Upper lobe of left lung (tissue), 6 donors: ENCODE measurements around the gene PSORS1C2. TPM values are rescaled to one million over a fixed set of nuclear protein-coding genes. Genes with fewer than 3 reads are reported as not detected.

Experiments
- ATAC-seq, 2 donors: fragments of 200-7000 bp; cut with Tn5 transposase; one replicate each; pipeline ENCODE4 v1.9.1; 2022; ENCODE audit warnings: mild to moderate bottlenecking in 2 of 2, moderate library complexity in 2 of 2; ENCODE audit not compliant: low FRiP score in 2 of 2
- DNase-seq, 2 donors: peaks; one replicate each; pipeline ENCODE4 v3.0.0-alpha.2; 2019 to 2020
- H3K27ac ChIP-seq, 4 donors: fragments of 200-600 bp; sonication (generic); one replicate each; pipeline ENCODE4 v1.5.1; 2016 to 2019
- H3K27me3 ChIP-seq, 4 donors: fragments of 200-600 bp; sonication (generic); one replicate each; pipeline ENCODE4 v1.5.1; 2017 to 2019
- H3K36me3 ChIP-seq, 4 donors: fragments of 200-600 bp; sonication (generic); one replicate each; pipeline ENCODE4 v1.5.1; 2016 to 2019
- H3K4me1 ChIP-seq, 4 donors: fragments of 200-600 bp; sonication (generic); one replicate each; pipeline ENCODE4 v1.5.1; 2018 to 2019
- H3K4me3 ChIP-seq, 4 donors: fragments of 200-600 bp; sonication (generic); one replicate each; pipeline ENCODE4 v1.5.1; 2017 to 2019; ENCODE audit warnings: mild to moderate bottlenecking in 2 of 4, moderate library complexity in 1 of 4
- H3K9me3 ChIP-seq, 4 donors: fragments of 200-600 bp; sonication (generic); one replicate each; pipeline ENCODE4 v1.5.1; 2018 to 2019
- CTCF ChIP-seq, 6 experiments: fragments of 450-650 bp in 4 of 6; fragments of 200-600 bp in 2 of 6; sonication (generic) in 2 of 6; IDR thresholded peaks; one replicate each; pipeline ENCODE4 v1.5.1; 2016 to 2019; ENCODE audit warnings: antibody characterized with exemption in 6 of 6
- EP300 ChIP-seq, 4 donors: sonication (generic); formaldehyde crosslinking; IDR thresholded peaks; one replicate each; pipeline ENCODE4 v1.5.1; 2017; ENCODE audit warnings: antibody characterized with exemption in 4 of 4, control low read depth in 2 of 4
- POLR2A ChIP-seq, 4 donors: fragments of 450-650 bp; IDR thresholded peaks; one replicate each; pipeline ENCODE4 v1.5.1; 2016 to 2017; ENCODE audit warnings: antibody characterized with exemption in 4 of 4, mild to moderate bottlenecking in 2 of 4
- POLR2AphosphoS5 ChIP-seq, 2 donors: sonication (generic); formaldehyde crosslinking; IDR thresholded peaks; one replicate each; pipeline ENCODE4 v1.5.1; 2017; ENCODE audit warnings: antibody characterized with exemption in 2 of 2
- WGBS, 2 donors: methylation state at CpG; one replicate each; pipeline ENCODE4 v1.1.5; 2017 to 2018; 5-methylcytosine and 5-hydroxymethylcytosine counted together
- total RNA-seq, 6 donors: library from RNA; depleted of rRNA in 4 of 6; stranded (reverse); fragments of >200 nt in 4 of 6; gene quantifications; one replicate each; pipeline versions ENCODE4 v1.1.0 to v1.2.1, GENCODE V29; 2016 to 2021
- donor health status: DM: no; HTN: no; CAD: no; lungs with moderate emphysema.
- donor health status: DM: no; HTN: yes; CAD: no; lungs with severe emphysema.

Gene PSORS1C2
- total RNA-seq, 6 donors from 2014 or later: not detected

GRCh38 chr6:31158140-31158862, 19.4 kb upstream of the PSORS1C2 start, which contains the start of gene TCF19:
Gene TCF19, plus strand, starts transcription at chr6:31158589. Its CDS starts 881 bp downstream, at chr6:31159470.
- DNase-seq (peak; percentile 98 to 99), ATAC-seq (peak; percentile 97 to 98)
- no peaks in the 10 kb centered on the region for H3K27me3 ChIP-seq
- 0% methylated on average over 51 to 54 of the region's 65 CpGs for WGBS, 2 donors
- H3K36me3 ChIP-seq: peaks cover 0 to 28% (median 4%) of the 10 kb centered on the region in 4 donors
- H3K4me3 ChIP-seq: peak within 1 kb of the TSS; percentile 61 to 90 (median 67)
- no peaks in the 10 kb centered on the region for H3K9me3 ChIP-seq
- TF ChIP-seq EP300 (IDR thresholded peaks at IDR 0.05) (no peak), CTCF (IDR thresholded peaks at IDR 0.05) (no peak), POLR2A (IDR thresholded peaks at IDR 0.05) (peak in 1 of 4 donors; percentile 36), POLR2AphosphoS5 (IDR thresholded peaks at IDR 0.05) (peak in 1 of 2 donors; percentile 64)
- peak within 1 kb of the TSS; percentile 57 to 90 (median 81) for H3K27ac ChIP-seq
- H3K4me1 ChIP-seq: peaks cover 15 to 23% (median 17%) of the 10 kb centered on the region in 4 donors

GRCh38 chr6:31157513-31158139, 18.8 kb upstream of the PSORS1C2 start, which contains the start of gene CCHCR1:
Gene CCHCR1, minus strand, starts transcription at chr6:31157802. Its CDS starts 202 bp downstream, at chr6:31157600.
- H3K27ac ChIP-seq: peak within 1 kb of the TSS; percentile 57 to 90 (median 81)
- 9 to 10% methylated on average over 14 of the region's 14 CpGs for WGBS, 2 donors
- peak within 1 kb of the TSS; percentile 61 to 90 (median 67) for H3K4me3 ChIP-seq
- H3K36me3 ChIP-seq: peaks cover 0 to 26% (median 4%) of the 10 kb centered on the region in 4 donors
- no peaks in the 10 kb centered on the region for H3K9me3 ChIP-seq
- TF ChIP-seq POLR2A (IDR thresholded peaks at IDR 0.05): no peak
- no peak for TF ChIP-seq EP300 (IDR thresholded peaks at IDR 0.05)
- TF ChIP-seq CTCF (IDR thresholded peaks at IDR 0.05): no peak
- no peak for TF ChIP-seq POLR2AphosphoS5 (IDR thresholded peaks at IDR 0.05)
- ATAC-seq: peak in 1 of 2 donors; percentile 32
- no peaks in the 10 kb centered on the region for H3K27me3 ChIP-seq
- DNase-seq: no peak
- peaks cover 15 to 23% (median 17%) of the 10 kb centered on the region in 4 donors for H3K4me1 ChIP-seq

GRCh38 chr6:31156641-31157040, 17.8 kb upstream of the PSORS1C2 start:
- DNase-seq: no peak
- WGBS, 2 donors: 94% methylated on average over 7 of the region's 7 CpGs
- H3K4me1 ChIP-seq: peaks cover 15 to 23% (median 17%) of the 10 kb centered on the region in 4 donors
- no peak overlapping the region for H3K4me3 ChIP-seq
- H3K9me3 ChIP-seq: no peaks in the 10 kb centered on the region
- no peaks in the 10 kb centered on the region for H3K27me3 ChIP-seq
- peaks cover 0 to 21% (median 4%) of the 10 kb centered on the region in 4 donors for H3K36me3 ChIP-seq
- no peak for TF ChIP-seq POLR2AphosphoS5 (IDR thresholded peaks at IDR 0.05)
- no peak for TF ChIP-seq CTCF (IDR thresholded peaks at IDR 0.05)
- H3K27ac ChIP-seq: no peak overlapping the region
- ATAC-seq: no peak

GRCh38 chr6:31154436-31154835, 15.6 kb upstream of the PSORS1C2 start:
- Histone ChIP-seq H3K27ac (no peak overlapping the region), H3K4me1 (peaks cover 13 to 16% (median 14%) of the 10 kb centered on the region in 4 donors), H3K4me3 (no peak overlapping the region), H3K9me3 (no peaks in the 10 kb centered on the region), H3K27me3 (no peaks in the 10 kb centered on the region), H3K36me3 (peaks cover 0 to 36% (median 10%) of the 10 kb centered on the region in 4 donors)
- TF ChIP-seq POLR2A (IDR thresholded peaks at IDR 0.05): no peak
- TF ChIP-seq EP300 (IDR thresholded peaks at IDR 0.05): no peak
- DNase-seq: no peak
- no peak for ATAC-seq
- WGBS, 2 donors: 96 to 97% methylated on average over 15 of the region's 15 CpGs

GRCh38 chr6:31152781-31153180, 13.9 kb upstream of the PSORS1C2 start:
- no peak for ATAC-seq
- H3K36me3 ChIP-seq: peaks cover 0 to 38% (median 10%) of the 10 kb centered on the region in 4 donors
- WGBS, 2 donors: 95 to 98% methylated on average over 7 of the region's 7 CpGs
- peaks cover 5 to 7% (median 6%) of the 10 kb centered on the region in 4 donors for H3K4me1 ChIP-seq
- H3K4me3 ChIP-seq: no peak overlapping the region
- no peaks in the 10 kb centered on the region for H3K9me3 ChIP-seq
- TF ChIP-seq CTCF (IDR thresholded peaks at IDR 0.05) (no peak), POLR2A (IDR thresholded peaks at IDR 0.05) (no peak), EP300 (IDR thresholded peaks at IDR 0.05) (no peak), POLR2AphosphoS5 (IDR thresholded peaks at IDR 0.05) (no peak)
- no peak overlapping the region for H3K27ac ChIP-seq
- H3K27me3 ChIP-seq: no peaks in the 10 kb centered on the region
- no peak for DNase-seq
